CD14-positive monocyte (primary cell): ENCODE results near the gene NTRK1. TPM values are rescaled to one million over a fixed set of nuclear protein-coding genes. Genes with fewer than 3 reads are reported as not detected.

Source experiments
- DNase-seq, 3 donors: peaks; one replicate each; pipeline ENCODE4 v3.0.0-alpha.2; 2011 to 2022
- H2AFZ ChIP-seq: 2 replicates; pipeline ENCODE4 v1.6.0; 2012; ENCODE audit warnings: mild to moderate bottlenecking, low read depth, low read length, inconsistent platforms; ENCODE audit not compliant: insufficient read depth, poor library complexity, severe bottlenecking
- H3K27ac ChIP-seq, 2 donors: 1 replicate in 1 of 2; 2 replicates in 1 of 2; pipeline ENCODE4 v1.5.1; 2012 to 2013; ENCODE audit warnings: low read length in 2 of 2, control low read depth in 1 of 2, inconsistent platforms in 1 of 2, low read depth in 1 of 2, mild to moderate bottlenecking in 1 of 2
- H3K27me3 ChIP-seq, 2 donors: one replicate each; pipeline versions ENCODE4 v1.6.0 to v1.6.1; 2011 to 2013; ENCODE audit warnings: low read length in 2 of 2; ENCODE audit not compliant: control insufficient read depth in 2 of 2, insufficient read depth in 2 of 2
- H3K36me3 ChIP-seq, 2 donors: replicated peaks in 1 of 2; 1 replicate in 1 of 2; 2 replicates in 1 of 2; pipeline versions ENCODE4 v1.5.1 to v1.6.1; 2012 to 2013; ENCODE audit warnings: low read length in 2 of 2, control low read depth in 1 of 2, inconsistent platforms in 1 of 2, mild to moderate bottlenecking in 1 of 2; ENCODE audit not compliant: insufficient read depth in 2 of 2, control insufficient read depth in 1 of 2
- H3K4me1 ChIP-seq, 2 donors: 1 replicate in 1 of 2; 2 replicates in 1 of 2; pipeline versions ENCODE4 v1.5.1 to v1.6.1; 2012 to 2013; ENCODE audit warnings: low read length in 2 of 2, control low read depth in 1 of 2, inconsistent platforms in 1 of 2, mild to moderate bottlenecking in 1 of 2, moderate library complexity in 1 of 2; ENCODE audit not compliant: insufficient read depth in 2 of 2, control insufficient read depth in 1 of 2
- H3K4me2 ChIP-seq: replicated peaks from 2 replicates; pipeline ENCODE3; 2012; ENCODE audit warnings: low read length, moderate library complexity, mild to moderate bottlenecking; ENCODE audit not compliant: poor library complexity, severe bottlenecking; ENCODE audit errors: extremely low read depth
- H3K4me3 ChIP-seq, 3 experiments: fragments of 200-600 bp in 1 of 3; sonication (generic) in 1 of 3; replicated peaks in 1 of 3; 1 replicate in 2 of 3; 2 replicates in 1 of 3; pipeline ENCODE4 v1.5.1; 2011 to 2013; ENCODE audit warnings: low read length in 3 of 3, mild to moderate bottlenecking in 3 of 3, control low read depth in 2 of 3, low read depth in 2 of 3, inconsistent platforms in 1 of 3, moderate library complexity in 1 of 3
- H3K79me2 ChIP-seq: 2 replicates; pipeline ENCODE4 v1.6.0; 2012; ENCODE audit warnings: mild to moderate bottlenecking, control low read depth, inconsistent platforms, low read length, moderate library complexity; ENCODE audit not compliant: insufficient read depth
- H3K9ac ChIP-seq: 2 replicates; pipeline ENCODE4 v1.6.0; 2017; ENCODE audit warnings: low read length, mild to moderate bottlenecking; ENCODE audit not compliant: insufficient read depth, poor library complexity, severe bottlenecking
- H3K9me3 ChIP-seq, 2 donors: replicated peaks in 1 of 2; 1 replicate in 1 of 2; 2 replicates in 1 of 2; pipeline versions ENCODE4 v1.5.1 to v1.6.1; 2012 to 2013; ENCODE audit warnings: low read length in 2 of 2, control low read depth in 1 of 2; ENCODE audit not compliant: control insufficient read depth in 1 of 2, insufficient read depth in 1 of 2
- H4K20me1 ChIP-seq: 2 replicates; pipeline ENCODE4 v1.6.0; 2012; ENCODE audit warnings: mild to moderate bottlenecking, low read length, control low read depth, moderate library complexity; ENCODE audit not compliant: insufficient read depth
- H3K27ac Mint-ChIP-seq, 7 donors: one replicate each; pipeline ENCODE4 v1.8.0; 2020; ENCODE audit warnings: mild to moderate bottlenecking in 7 of 7, mixed read lengths in 7 of 7, moderate library complexity in 6 of 7, inconsistent platforms in 2 of 7
- H3K27me3 Mint-ChIP-seq, 3 donors: one replicate each; pipeline ENCODE4 v1.8.0; 2021 to 2022; ENCODE audit warnings: low read depth in 3 of 3, mild to moderate bottlenecking in 3 of 3, mixed read lengths in 3 of 3, moderate library complexity in 3 of 3, inconsistent platforms in 1 of 3
- H3K36me3 Mint-ChIP-seq, 2 donors: one replicate each; pipeline ENCODE4 v1.8.0; 2020; ENCODE audit warnings: mixed read lengths in 2 of 2, inconsistent platforms in 1 of 2, mild to moderate bottlenecking in 1 of 2
- H3K4me1 Mint-ChIP-seq: one replicate; pipeline ENCODE4 v1.8.0; 2020; ENCODE audit warnings: mild to moderate bottlenecking, mixed read lengths
- H3K4me3 Mint-ChIP-seq, 2 donors: one replicate each; pipeline ENCODE4 v1.8.0; 2020; ENCODE audit warnings: mild to moderate bottlenecking in 2 of 2, mixed read lengths in 2 of 2, moderate library complexity in 1 of 2
- H3K9me3 Mint-ChIP-seq, 7 donors: one replicate each; pipeline ENCODE4 v1.8.0; 2020 to 2022; ENCODE audit warnings: mixed read lengths in 7 of 7, mild to moderate bottlenecking in 6 of 7, moderate library complexity in 6 of 7, inconsistent platforms in 2 of 7
- whole genome bisulfite sequencing: methylation state at CpG from one replicate; pipeline ENCODE4 v1.1.5; 2013; ENCODE audit warnings: missing lambda C conversion rate; ENCODE audit not compliant: insufficient coverage; 5-methylcytosine and 5-hydroxymethylcytosine counted together
- intact Hi-C, 2 donors: fragments of 100-400 bp; cut with micrococcal nuclease; formaldehyde crosslinking; loops; one replicate each; pipeline versions ENCODE4 v1.15.0 to v1.15.1; 2023
- polyA plus RNA-seq, 3 donors: library from polyadenylated mRNA; depleted of rRNA in 1 of 3; unstranded in 2 of 3; stranded (reverse) in 1 of 3; fragments of 300-500 nt in 2 of 3; fragments of >200 nt in 1 of 3; fragmentation: Illumina TruSeq in 2 of 3; gene quantifications; 1 replicate in 2 of 3; 2 replicates in 1 of 3; pipeline ENCODE4 v1.2.3, GENCODE V29; 2012 to 2021
- TF ChIP-seq, protein P1 (sequence below): fragments of 200-600 bp; IDR thresholded peaks from one replicate; pipeline ENCODE4 v1.8.0; 2022; ENCODE audit warnings: antibody characterized with exemption, mild to moderate bottlenecking

Gene NTRK1
- polyA plus RNA-seq, 3 donors, result 0.03 TPM; not detected in 2

DNA sequence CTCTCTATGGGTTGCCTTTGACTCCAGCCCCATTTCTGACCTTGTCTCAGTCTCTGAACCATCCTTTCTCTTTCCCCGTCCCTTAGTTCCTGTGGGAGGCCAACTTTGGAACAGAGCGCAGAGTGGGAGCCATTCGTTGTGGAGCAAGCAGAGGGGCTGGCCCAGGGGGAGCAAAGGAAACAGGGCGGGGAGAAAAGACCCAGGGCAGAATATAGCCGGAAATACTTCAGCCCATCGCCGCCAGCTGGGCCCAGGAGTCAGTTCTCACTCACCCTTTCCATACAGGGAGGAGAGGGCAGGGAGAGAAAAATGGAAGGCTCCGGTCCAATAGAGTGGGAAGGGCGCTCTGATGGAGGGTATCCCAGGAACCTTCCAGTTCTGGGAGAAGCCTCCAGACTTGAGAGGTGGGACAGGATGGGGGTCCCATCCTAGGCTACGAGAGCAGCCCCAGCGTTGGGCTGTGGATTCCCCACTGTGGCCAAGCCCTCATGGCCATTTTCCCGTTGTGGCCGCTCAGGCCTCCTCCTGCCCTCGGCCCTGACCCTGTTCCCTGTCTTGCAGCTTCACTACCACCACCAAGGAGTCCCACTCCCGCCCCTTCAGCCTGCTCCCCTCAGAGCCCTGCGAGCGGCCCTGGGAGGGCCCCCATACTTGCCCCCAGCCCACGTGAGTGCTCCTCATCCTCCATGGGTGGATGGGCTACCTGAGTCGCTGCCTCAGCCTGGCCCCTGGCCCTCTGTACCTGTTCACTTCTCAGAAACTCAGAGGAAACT, 43.7 kb downstream of the NTRK1 start:
- Mint-ChIP-seq H3K9me3 (peaks cover 0 to 3% (median 0%) of the 10 kb centered on the region in 7 donors), H3K36me3 (no peaks in the 10 kb centered on the region), H3K27me3 (peaks cover 4 to 7% (median 7%) of the 10 kb centered on the region in 3 donors), H3K4me3 (no peak overlapping the region), H3K4me1 (peaks cover 15% of the 10 kb centered on the region), H3K27ac (no peak overlapping the region)
- no peak for DNase-seq
- Histone ChIP-seq H3K36me3 (no peaks in the 10 kb centered on the region), H3K4me3 (no peak overlapping the region), H3K27me3 (no peaks in the 10 kb centered on the region), H4K20me1 (no peaks in the 10 kb centered on the region), H3K79me2 (no peaks in the 10 kb centered on the region), H2AFZ (no peak overlapping the region), H3K27ac (no peak overlapping the region), H3K9ac (no peak overlapping the region), H3K9me3 (no peaks in the 10 kb centered on the region), H3K4me2 (no peak overlapping the region), H3K4me1 (peaks cover 7 to 10% of the 10 kb centered on the region in 2 donors)
- TF ChIP-seq, protein P1, sequence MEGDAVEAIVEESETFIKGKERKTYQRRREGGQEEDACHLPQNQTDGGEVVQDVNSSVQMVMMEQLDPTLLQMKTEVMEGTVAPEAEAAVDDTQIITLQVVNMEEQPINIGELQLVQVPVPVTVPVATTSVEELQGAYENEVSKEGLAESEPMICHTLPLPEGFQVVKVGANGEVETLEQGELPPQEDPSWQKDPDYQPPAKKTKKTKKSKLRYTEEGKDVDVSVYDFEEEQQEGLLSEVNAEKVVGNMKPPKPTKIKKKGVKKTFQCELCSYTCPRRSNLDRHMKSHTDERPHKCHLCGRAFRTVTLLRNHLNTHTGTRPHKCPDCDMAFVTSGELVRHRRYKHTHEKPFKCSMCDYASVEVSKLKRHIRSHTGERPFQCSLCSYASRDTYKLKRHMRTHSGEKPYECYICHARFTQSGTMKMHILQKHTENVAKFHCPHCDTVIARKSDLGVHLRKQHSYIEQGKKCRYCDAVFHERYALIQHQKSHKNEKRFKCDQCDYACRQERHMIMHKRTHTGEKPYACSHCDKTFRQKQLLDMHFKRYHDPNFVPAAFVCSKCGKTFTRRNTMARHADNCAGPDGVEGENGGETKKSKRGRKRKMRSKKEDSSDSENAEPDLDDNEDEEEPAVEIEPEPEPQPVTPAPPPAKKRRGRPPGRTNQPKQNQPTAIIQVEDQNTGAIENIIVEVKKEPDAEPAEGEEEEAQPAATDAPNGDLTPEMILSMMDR, result no peak
- intact Hi-C loops, result no loop called here
- 98% methylated on average over 11 of the region's 19 CpGs for WGBS

DNA sequence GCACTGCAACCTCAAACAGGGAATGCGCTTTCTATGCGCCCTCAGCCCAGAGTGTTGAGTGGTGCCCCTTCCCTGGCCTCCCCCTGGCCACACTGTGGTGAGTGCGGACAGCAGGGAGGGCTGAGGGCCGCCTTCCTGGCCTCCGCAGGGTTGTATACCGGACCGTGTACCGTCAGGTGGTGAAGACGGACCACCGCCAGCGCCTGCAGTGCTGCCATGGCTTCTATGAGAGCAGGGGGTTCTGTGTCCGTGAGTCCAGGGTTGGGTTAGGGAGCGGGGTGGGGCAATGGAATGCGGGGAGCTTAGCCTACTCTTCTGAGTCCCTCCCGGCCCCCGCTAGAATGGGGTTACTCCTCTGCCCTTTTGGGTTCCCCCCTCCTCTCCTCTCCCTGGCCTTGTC, 44.5 kb downstream of the NTRK1 start:
- Histone ChIP-seq H3K27ac (no peak overlapping the region), H4K20me1 (no peaks in the 10 kb centered on the region), H3K79me2 (no peaks in the 10 kb centered on the region), H3K9ac (no peak overlapping the region), H3K4me2 (no peak overlapping the region), H3K4me1 (peaks cover 7 to 10% of the 10 kb centered on the region in 2 donors), H3K36me3 (no peaks in the 10 kb centered on the region), H3K27me3 (no peaks in the 10 kb centered on the region), H3K4me3 (no peak overlapping the region), H2AFZ (no peak overlapping the region), H3K9me3 (no peaks in the 10 kb centered on the region)
- peaks cover 0 to 3% (median 0%) of the 10 kb centered on the region in 7 donors for H3K9me3 Mint-ChIP-seq
- no peak for DNase-seq
- peaks cover 15% of the 10 kb centered on the region for H3K4me1 Mint-ChIP-seq
- intact Hi-C loops, result no loop called here
- H3K27ac Mint-ChIP-seq, result no peak overlapping the region
- H3K4me3 Mint-ChIP-seq, result no peak overlapping the region
- TF ChIP-seq, protein P1, result no peak
- H3K27me3 Mint-ChIP-seq, result peaks cover 3 to 7% (median 6%) of the 10 kb centered on the region in 3 donors
- no peaks in the 10 kb centered on the region for H3K36me3 Mint-ChIP-seq
- WGBS, result 89% methylated on average over 12 of the region's 16 CpGs
